Fibroblast of skin of back (primary cell): Measurements from ENCODE around the gene BPIFB4.
A peak's percentile ranks its signal among the peaks of the same experiment; 100 is the strongest.
"Not testable (repeated sequence)": the region's sequence is repeated elsewhere in the genome, so short reads cannot be mapped to it uniquely, and the experiment has no call there.

Experiments
- DNase-seq: peaks from one replicate; pipeline ENCODE4 v3.0.0-alpha.2; 2013

The BPIFB4 gene

GRCh38 chr20:33122297-33122696 is 42.9 kb downstream of the BPIFB4 start:
- DNase-seq: not testable (repeated sequence)

- DNase-seq: no peak
These were observed 44.8 kb downstream of the BPIFB4 start for GRCh38 chr20:33124261-33124660.

- DNase-seq: no peak
These were observed 45.6 kb downstream of the BPIFB4 start for GRCh38 chr20:33124994-33125393.

- DNase-seq: no peak
These were observed 46.5 kb downstream of the BPIFB4 start for GRCh38 chr20:33125983-33126382.

GRCh38 chr20:33127422-33128097 is 48.1 kb downstream of the BPIFB4 start:
- no peak for DNase-seq

GRCh38 chr20:33130568-33131061 is 51.2 kb downstream of the BPIFB4 start:
- peak; percentile 45 for DNase-seq

- DNase-seq: no peak
These were observed 52.6 kb downstream of the BPIFB4 start for GRCh38 chr20:33131949-33132473.

GRCh38 chr20:33132513-33133372 is 53.3 kb downstream of the BPIFB4 start:
- DNase-seq: peak; percentile 56

GRCh38 chr20:33133373-33133941 is 54.0 kb downstream of the BPIFB4 start:
- no peak for DNase-seq

- no peak for DNase-seq
These were observed 57.8 kb downstream of the BPIFB4 start for GRCh38 chr20:33137195-33137594.

- DNase-seq: no peak
These were observed 60.0 kb downstream of the BPIFB4 start for GRCh38 chr20:33139467-33139866.

- no peak for DNase-seq
These were observed 66.1 kb downstream of the BPIFB4 start for GRCh38 chr20:33145521-33145920.

- DNase-seq: no peak
These were observed 67.9 kb downstream of the BPIFB4 start for GRCh38 chr20:33147299-33147698.

- no peak for DNase-seq
These were observed 68.6 kb downstream of the BPIFB4 start for GRCh38 chr20:33148040-33148439.

- no peak for DNase-seq
These were observed 74.8 kb downstream of the BPIFB4 start for GRCh38 chr20:33154252-33154651.

GRCh38 chr20:33158637-33159385 is 79.4 kb downstream of the BPIFB4 start:
- no peak for DNase-seq

- DNase-seq: no peak
These were observed 80.3 kb downstream of the BPIFB4 start for GRCh38 chr20:33159713-33160112.

- no peak for DNase-seq
These were observed 81.2 kb downstream of the BPIFB4 start for GRCh38 chr20:33160681-33161080.
